Measurements from ENCODE around the gene EIPR1. TPM values are rescaled to one million over a fixed set of nuclear protein-coding genes. Genes with fewer than 3 reads are reported as not detected.

Gene EIPR1
- polyA plus RNA-seq, 1 donor (not counting 4 experiments of a cell fraction or from before 2014, with no cell fraction given) = 44.3 TPM

DNA sequence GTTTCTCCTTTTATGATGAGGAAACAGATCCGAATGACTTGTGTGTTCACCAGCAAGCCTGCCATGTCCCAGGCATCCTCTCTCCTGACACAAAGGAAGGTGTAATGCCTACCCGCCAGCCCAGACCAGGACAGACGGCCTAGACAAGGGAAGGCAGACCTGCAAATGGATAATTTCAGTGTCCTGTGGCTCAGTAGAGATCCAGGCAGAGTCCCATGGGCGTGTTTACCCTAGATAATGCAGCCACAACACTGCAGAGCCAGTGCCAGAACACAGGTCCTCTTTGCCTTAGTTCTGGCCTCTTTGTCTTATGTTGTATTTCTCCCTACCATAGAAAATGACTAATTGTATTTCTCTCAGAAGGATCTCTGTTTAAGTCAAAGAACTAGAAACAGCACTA is 14.6 kb upstream of the EIPR1 start:
- TF ChIP-seq CTCF (optimal IDR thresholded peaks at IDR 0.05 in 1 of 3, IDR thresholded peaks at IDR 0.05 in 1 of 3, conservative IDR thresholded peaks at IDR 0.05 in 1 of 3; ENCODE audit: extremely low read depth in 1 of 3, insufficient read depth in 2 of 3, low read length in 3 of 3) (no peak), EZH2 (IDR thresholded peaks at IDR 0.05; ENCODE audit: low read length) (no peak)
- H3K36me3 ChIP-seq (ENCODE audit: control insufficient read depth in 2 of 2, extremely low read depth in 1 of 2, insufficient read depth in 2 of 2, low read length in 2 of 2) = peaks cover 12 to 22% of the 10 kb centered on the region in 2 experiments
- no peak overlapping the region for H3K27ac ChIP-seq (ENCODE audit: control insufficient read depth, insufficient read depth, low read length)
- DNase-seq (ENCODE audit: low read depth, low spot score) (no peak), FAIRE-seq (no peak)
- no peak overlapping the region for H3K4me3 ChIP-seq (ENCODE audit: control insufficient read depth in 2 of 3, extremely low read depth in 1 of 3, insufficient read depth in 2 of 3, low read depth in 1 of 3, low read length in 3 of 3)
- dilution Hi-C loops (cut with MboI; ENCODE audit: extremely low pct_ligation_motif_present, low sequenced_read_pairs) = no loop called here
- no peak overlapping the region for H2AFZ ChIP-seq (ENCODE audit: control insufficient read depth, low read length)
- no peaks in the 10 kb centered on the region for H3K9me1 ChIP-seq (ENCODE audit: control insufficient read depth, extremely low read depth, insufficient read depth, low read length)
- no peak overlapping the region for H3K4me2 ChIP-seq (ENCODE audit: control insufficient read depth, extremely low read depth, insufficient read depth, low read depth, low read length)
- no peaks in the 10 kb centered on the region for H3K27me3 ChIP-seq (ENCODE audit: control insufficient read depth, extremely low read depth, insufficient read depth, low read length)
- H3K9me3 ChIP-seq (ENCODE audit: control insufficient read depth, low read depth, low read length) = peaks cover 3% of the 10 kb centered on the region
- no peaks in the 10 kb centered on the region for H4K20me1 ChIP-seq (ENCODE audit: control insufficient read depth, extremely low read depth, insufficient read depth, low read length)
- H3K9ac ChIP-seq (ENCODE audit: control insufficient read depth, extremely low read depth, insufficient read depth, low read length) = no peak overlapping the region
- H3K4me1 ChIP-seq (ENCODE audit: control insufficient read depth, extremely low read depth, insufficient read depth, low read length) = no peaks in the 10 kb centered on the region
- peaks cover 39% of the 10 kb centered on the region for H3K79me2 ChIP-seq (ENCODE audit: control insufficient read depth, insufficient read depth, low read length)

- Histone ChIP-seq H2AFZ (ENCODE audit: control insufficient read depth, low read length) (no peak overlapping the region), H3K36me3 (ENCODE audit: control insufficient read depth in 2 of 2, extremely low read depth in 1 of 2, insufficient read depth in 2 of 2, low read length in 2 of 2) (peaks cover 12 to 22% of the 10 kb centered on the region in 2 experiments), H3K4me2 (ENCODE audit: control insufficient read depth, extremely low read depth, insufficient read depth, low read depth, low read length) (no peak overlapping the region), H3K9me3 (ENCODE audit: control insufficient read depth, low read depth, low read length) (no peaks in the 10 kb centered on the region), H3K27ac (ENCODE audit: control insufficient read depth, insufficient read depth, low read length) (no peak overlapping the region), H3K9ac (ENCODE audit: control insufficient read depth, extremely low read depth, insufficient read depth, low read length) (no peak overlapping the region), H4K20me1 (ENCODE audit: control insufficient read depth, extremely low read depth, insufficient read depth, low read length) (no peaks in the 10 kb centered on the region), H3K79me2 (ENCODE audit: control insufficient read depth, insufficient read depth, low read length) (peaks cover 38% of the 10 kb centered on the region), H3K9me1 (ENCODE audit: control insufficient read depth, extremely low read depth, insufficient read depth, low read length) (no peaks in the 10 kb centered on the region), H3K4me3 (ENCODE audit: control insufficient read depth in 2 of 3, extremely low read depth in 1 of 3, insufficient read depth in 2 of 3, low read depth in 1 of 3, low read length in 3 of 3) (no peak overlapping the region), H3K4me1 (ENCODE audit: control insufficient read depth, extremely low read depth, insufficient read depth, low read length) (no peaks in the 10 kb centered on the region), H3K27me3 (ENCODE audit: control insufficient read depth, extremely low read depth, insufficient read depth, low read length) (no peaks in the 10 kb centered on the region)
- no peak for DNase-seq (ENCODE audit: low read depth, low spot score)
- dilution Hi-C loops (cut with MboI; ENCODE audit: extremely low pct_ligation_motif_present, low sequenced_read_pairs) = no loop called here
- FAIRE-seq = no peak
- TF ChIP-seq CTCF (optimal IDR thresholded peaks at IDR 0.05 in 1 of 3, IDR thresholded peaks at IDR 0.05 in 1 of 3, conservative IDR thresholded peaks at IDR 0.05 in 1 of 3; ENCODE audit: extremely low read depth in 1 of 3, insufficient read depth in 2 of 3, low read length in 3 of 3) (no peak), EZH2 (IDR thresholded peaks at IDR 0.05; ENCODE audit: low read length) (no peak)
These were observed 12.4 kb upstream of the EIPR1 start for GRCh38 chr2:3390041-3390440.
